Right lung (tissue), 10 donors: ENCODE data around the gene DLGAP3. TPM values are rescaled to one million over a fixed set of nuclear protein-coding genes. Genes with fewer than 3 reads are reported as not detected.
"Not testable (repeated sequence)": the region's sequence is repeated elsewhere in the genome, so short reads cannot be mapped to it uniquely, and the experiment has no call there.

Source experiments
- DNase-seq, 2 donors: peaks; one replicate each; pipeline ENCODE4 v3.0.0-alpha.2; 2013
- long read RNA-seq, 8 donors: transcript quantifications; one replicate each; lab custom pipeline, GENCODE V29; 2026
- polyA plus RNA-seq, 5 donors: library from polyadenylated mRNA; unstranded; fragments of 120-200 nt; gene quantifications; one replicate each; pipeline versions ENCODE4 v1.2.1 to v1.2.3, GENCODE V29; 2013; ENCODE audit warnings: inconsistent platforms in 1 of 5, low replicate concordance in 1 of 5; ENCODE audit not compliant: insufficient read length in 5 of 5, insufficient read depth in 1 of 5

Gene DLGAP3
- under 1 TPM; 0.08 to 0.25 (median 0.15) TPM for polyA plus RNA-seq
- long read RNA-seq, donor 1: 0 reads
- long read RNA-seq, donor 2: 0 reads
- long read RNA-seq, donor 3: 0 reads
- long read RNA-seq, donor 4: 0 reads
- long read RNA-seq, donor 5: 0 reads
- long read RNA-seq, donor 6: 0 reads
- long read RNA-seq, donor 7: 0 reads
- long read RNA-seq, donor 8: 0 reads

- DNase-seq: no peak
Observed at GRCh38 chr1:34929497-34929852, at the start of gene DLGAP3. Gene DLGAP3 (minus strand): TSS chr1:34929650. CDS start chr1:34905383, 24,267 bp downstream.

- no peak for DNase-seq
Observed at GRCh38 chr1:34978921-34979320, 49.5 kb upstream of the DLGAP3 start.

- DNase-seq: no peak
Observed at GRCh38 chr1:34977858-34978257, 48.4 kb upstream of the DLGAP3 start.

- no peak for DNase-seq
Observed at GRCh38 chr1:34977210-34977471, 47.7 kb upstream of the DLGAP3 start.

GRCh38 chr1:34976384-34977209 is 47.1 kb upstream of the DLGAP3 start:
- DNase-seq: no peak

- DNase-seq: no peak
Observed at GRCh38 chr1:34975771-34976170, 46.3 kb upstream of the DLGAP3 start.

- DNase-seq: no peak
Observed at GRCh38 chr1:34975338-34975737, 45.9 kb upstream of the DLGAP3 start.

- DNase-seq: no peak
Observed at GRCh38 chr1:34974626-34975025, 45.2 kb upstream of the DLGAP3 start.

- DNase-seq: no peak
Observed at GRCh38 chr1:34973326-34973725, 43.9 kb upstream of the DLGAP3 start.

GRCh38 chr1:34970829-34971228 is 41.4 kb upstream of the DLGAP3 start:
- no peak for DNase-seq

- no peak for DNase-seq
Observed at GRCh38 chr1:34970220-34970735, 40.8 kb upstream of the DLGAP3 start.

- DNase-seq: not testable (repeated sequence)
Observed at GRCh38 chr1:34968297-34968696, 38.8 kb upstream of the DLGAP3 start.

GRCh38 chr1:34967672-34968071 is 38.2 kb upstream of the DLGAP3 start:
- not testable (repeated sequence) for DNase-seq

GRCh38 chr1:34965597-34965996 is 36.1 kb upstream of the DLGAP3 start:
- no peak for DNase-seq

- DNase-seq: no peak
Observed at GRCh38 chr1:34950428-34950827, 21.0 kb upstream of the DLGAP3 start.

GRCh38 chr1:34948739-34949138 is 19.3 kb upstream of the DLGAP3 start:
- not testable (repeated sequence) for DNase-seq

GRCh38 chr1:34947641-34948314 is 18.3 kb upstream of the DLGAP3 start:
- not testable (repeated sequence) for DNase-seq

GRCh38 chr1:34946211-34946610 is 16.8 kb upstream of the DLGAP3 start:
- DNase-seq: no peak

GRCh38 chr1:34941798-34942197 is 12.3 kb upstream of the DLGAP3 start:
- not testable (repeated sequence) for DNase-seq

GRCh38 chr1:34930702-34931071 is 1.2 kb upstream of the DLGAP3 start:
- no peak for DNase-seq

- no peak for DNase-seq
Observed at GRCh38 chr1:34929853-34930701, 627 bp upstream of the DLGAP3 start.
